ENCODE measurements around the gene TNNI3K.

The TNNI3K gene

DNA sequence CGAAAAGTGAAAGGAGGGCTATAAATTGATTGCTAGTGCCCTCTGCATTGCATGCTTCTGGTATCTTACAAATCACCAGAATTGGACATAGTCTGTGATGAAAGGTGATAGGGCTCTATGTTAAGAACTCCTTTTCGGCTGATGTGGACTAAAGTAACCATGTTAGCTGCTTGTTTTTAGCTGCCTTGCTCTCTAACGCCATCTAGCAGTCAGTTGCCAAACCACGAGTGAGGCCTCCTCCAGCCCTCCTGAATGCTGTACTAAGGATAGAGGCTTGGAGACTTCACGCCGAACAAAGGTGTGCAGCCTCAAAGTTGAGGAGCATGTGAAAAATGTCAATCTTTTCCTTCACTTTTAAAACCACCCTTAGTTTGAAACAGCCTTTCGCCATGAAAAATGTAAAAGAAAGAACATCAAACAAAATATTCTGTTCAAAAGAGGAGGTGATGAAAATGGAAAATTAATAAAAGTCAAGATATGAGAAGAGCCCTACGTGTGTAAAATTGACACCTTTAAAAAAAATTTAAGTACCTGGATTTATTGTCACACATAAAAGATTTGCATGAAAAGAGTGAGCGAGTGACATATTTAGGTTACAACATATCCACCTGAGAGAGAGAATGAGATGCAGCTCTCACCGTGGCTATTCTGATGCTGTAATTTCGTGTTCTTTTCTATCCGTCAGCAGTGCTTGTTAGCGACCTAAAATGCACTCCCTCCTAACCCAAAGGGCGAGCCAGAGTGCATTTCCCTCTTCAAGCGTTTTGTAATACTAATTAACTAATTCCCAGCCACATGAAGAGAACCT lies 269.1 kb downstream of the TNNI3K start:
- DNase-seq (ENCODE audit: low read depth) = no peak

DNA sequence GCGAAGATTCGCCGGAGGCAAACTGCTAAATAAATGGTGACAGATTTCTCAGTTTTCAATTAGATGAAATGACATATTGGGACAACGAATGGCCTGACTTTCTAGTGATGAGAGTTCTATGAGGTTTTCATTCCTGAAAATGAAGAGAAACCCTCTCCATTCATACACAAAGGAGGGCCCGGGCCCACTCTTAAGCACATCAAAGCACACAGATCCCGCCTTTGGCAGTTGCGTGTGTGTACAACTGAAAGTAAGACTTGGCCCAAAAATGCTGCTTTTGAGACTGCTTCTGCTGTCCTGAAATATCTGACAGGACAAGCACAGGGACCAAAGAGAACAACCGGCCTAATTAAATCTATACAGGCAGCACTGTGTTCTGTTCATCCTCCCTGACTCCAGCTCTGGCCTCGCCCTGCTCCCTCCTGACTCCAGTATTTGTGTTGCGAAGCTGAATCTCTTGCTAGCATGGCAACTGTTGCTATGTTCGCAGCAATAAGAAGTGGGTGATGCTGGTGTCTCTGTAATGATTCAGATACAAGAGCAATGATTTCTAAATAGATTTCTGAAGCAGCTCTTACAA lies 269.8 kb downstream of the TNNI3K start:
- no peak for DNase-seq (ENCODE audit: low read depth)

DNA sequence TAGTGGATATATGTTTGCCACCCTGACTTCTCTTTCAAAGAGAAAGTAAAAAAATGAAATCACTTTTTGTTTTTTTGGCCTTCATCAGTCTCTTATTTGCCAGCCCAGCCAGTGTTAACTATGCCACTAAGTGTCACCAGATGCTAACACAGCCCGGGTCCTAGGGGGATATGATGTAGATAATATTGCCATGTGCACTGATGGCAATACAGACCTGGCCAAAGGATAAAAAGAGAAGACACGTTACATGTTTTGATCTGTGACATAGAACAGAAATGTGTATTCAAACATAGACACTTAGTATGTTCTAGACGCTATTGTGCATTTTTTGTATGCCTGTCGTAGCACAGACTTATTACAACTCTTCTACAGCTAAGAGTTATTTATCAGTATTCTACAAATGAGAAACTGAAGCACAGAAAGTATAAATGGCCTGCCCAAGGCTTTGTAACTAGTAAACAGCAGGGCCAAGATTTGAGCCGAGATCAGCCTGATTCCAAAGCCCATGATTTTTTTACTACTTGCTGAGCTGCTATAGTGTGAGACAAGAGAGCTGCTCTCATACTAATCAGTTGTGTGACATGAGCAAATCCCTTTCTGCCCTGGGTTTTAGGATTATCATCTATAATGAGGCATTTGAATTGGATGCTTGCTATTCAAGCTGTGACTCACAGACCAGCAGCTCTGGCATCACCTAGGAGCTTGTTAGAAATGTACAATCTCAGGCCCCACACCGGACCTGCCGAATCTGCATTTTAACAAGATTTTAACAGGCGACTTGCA lies 270.9 kb downstream of the TNNI3K start:
- no peak for DNase-seq (ENCODE audit: low read depth)

DNA sequence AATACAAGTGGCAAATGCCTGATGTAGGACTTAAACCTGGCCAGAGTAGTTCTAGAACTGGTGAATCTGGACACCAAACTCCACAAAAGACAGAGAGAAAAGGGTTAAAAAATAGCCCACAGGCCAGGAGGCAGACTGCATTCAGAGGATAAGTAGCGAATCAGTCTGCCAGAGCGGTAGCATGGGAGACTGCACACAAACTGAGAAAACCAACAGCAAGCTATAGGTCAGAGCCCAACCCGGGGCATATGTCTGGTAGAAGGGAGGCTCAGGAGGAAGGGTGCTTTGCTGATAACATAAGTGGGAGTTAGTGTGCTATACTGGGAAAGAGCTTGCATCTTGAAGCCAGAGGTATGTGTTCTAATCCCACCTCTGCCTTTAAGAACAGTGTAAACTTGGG lies 273.3 kb downstream of the TNNI3K start:
- peak; percentile 14 for DNase-seq (ENCODE audit: low read depth)

DNA sequence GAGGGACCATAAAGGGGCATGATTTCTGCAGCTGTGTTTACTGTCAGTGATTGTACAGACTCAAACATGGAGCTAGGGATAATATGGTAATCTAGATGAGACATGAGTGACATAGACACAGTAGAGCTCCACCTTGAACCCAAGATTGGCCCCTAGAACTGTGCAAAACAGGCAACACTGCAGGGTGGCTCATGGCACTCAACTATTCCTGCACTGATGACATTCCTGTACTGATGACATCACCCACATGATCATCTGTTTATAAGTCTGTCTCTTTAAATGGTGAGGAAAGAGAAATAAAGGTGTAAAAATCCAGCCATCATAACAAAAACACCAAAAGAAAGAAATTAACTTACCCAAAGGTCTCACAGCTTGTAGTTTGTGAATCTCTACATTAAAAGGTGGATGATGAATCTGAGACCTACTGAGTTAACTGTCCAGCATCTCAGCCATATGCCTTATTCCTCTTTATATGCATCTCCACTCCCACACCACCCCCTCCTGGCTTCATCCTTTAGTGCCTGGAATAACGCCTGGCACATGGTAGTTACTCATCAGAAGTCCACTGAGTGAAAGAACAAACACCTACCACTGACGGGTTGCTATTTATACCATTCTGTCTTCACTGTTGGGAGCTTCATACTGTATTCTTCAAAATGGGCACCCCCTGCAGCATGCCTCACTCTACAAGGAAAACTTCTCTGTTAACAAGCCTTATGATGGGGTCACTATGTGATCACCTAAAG lies 277.2 kb downstream of the TNNI3K start, which contains the start of gene LRRC53:
Gene LRRC53, minus strand, starts transcription at position 442 of the 746 bp plus-strand sequence. CDS start 29,262 bp downstream, outside the sequence.
- DNase-seq (ENCODE audit: low read depth) = no peak

DNA sequence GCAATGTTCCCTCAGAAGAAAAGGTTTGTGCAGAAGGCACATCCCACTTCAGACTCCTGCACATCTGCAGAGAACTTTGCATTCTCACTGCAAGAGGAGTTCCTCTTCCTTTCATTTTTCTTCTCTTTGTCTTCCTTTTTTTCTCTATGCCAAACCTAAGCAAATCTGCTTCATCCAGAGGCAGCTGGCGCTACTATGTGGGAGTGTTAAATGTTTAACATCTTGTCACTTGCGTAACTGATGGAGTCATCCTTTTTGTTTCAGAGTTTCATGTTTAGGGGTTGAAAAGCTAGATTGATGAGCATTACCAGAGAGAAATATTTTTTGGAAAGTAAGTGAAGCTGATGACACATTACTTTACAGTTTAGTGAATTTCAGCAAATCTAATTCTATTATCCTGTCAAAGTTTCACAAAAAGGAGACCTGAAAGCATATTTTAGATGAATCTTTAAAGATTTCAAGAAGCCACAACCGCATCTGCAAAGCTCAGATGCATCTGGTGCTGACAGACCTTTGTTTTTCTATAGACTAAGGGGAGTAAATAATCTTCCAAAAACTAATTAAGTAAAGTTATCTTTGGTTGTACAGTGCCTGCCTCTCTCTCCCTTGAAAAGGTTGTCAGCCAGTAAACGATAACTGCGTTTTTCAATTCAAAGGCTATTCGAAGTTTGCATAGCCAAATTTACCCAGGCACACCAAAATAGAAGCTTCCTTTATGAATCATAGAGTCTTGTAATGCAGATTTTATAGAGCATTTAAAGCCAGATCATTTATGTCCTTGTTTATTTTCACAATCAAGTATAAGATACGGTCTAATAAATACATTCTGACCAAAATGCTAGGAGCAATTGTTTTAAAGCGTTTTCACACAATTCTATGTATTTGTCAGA lies 278.5 kb downstream of the TNNI3K start:
- no peak for DNase-seq (ENCODE audit: low read depth)

DNA sequence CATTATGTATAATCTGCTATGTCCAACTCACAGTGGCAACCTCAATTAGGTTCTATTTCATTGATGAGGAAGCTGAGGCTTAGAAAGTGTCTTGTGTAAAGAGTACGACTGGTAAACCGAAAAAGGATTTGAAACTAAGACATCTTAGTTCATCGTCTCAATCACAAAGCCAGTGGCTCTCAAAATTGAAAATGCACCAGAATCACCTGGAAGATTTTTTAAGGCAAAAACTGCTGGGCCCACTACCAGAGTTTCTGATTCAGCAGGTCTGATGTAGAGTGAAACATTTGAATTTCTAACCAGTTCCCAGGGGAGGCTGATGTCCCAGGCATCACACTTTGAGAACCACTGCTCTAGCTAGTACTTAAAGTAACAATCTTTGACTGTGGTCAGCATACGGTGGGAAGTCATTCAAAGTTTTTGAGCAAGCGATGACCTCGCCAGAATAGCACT lies 282.4 kb downstream of the TNNI3K start:
- DNase-seq (ENCODE audit: low read depth) = no peak

DNA sequence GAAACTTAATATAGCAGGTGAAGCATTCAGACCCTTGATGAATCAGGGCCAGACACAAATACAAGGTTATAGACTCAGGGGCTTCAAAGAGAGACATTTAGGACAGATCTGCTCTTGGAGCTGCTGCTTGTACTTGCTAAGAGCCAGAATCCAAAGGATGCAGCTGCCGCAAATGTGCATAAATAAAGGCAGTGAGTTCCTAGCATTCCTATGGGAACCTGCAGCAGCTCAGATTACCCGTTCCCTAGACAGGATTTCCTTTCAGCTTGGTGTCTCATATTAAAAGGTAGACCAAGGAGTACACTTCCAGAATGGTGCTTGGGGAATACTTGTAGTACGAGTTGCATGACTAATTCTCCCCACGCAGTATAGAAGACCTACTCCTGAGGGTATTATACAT lies 287.0 kb downstream of the TNNI3K start:
- DNase-seq (ENCODE audit: low read depth) = no peak

DNA sequence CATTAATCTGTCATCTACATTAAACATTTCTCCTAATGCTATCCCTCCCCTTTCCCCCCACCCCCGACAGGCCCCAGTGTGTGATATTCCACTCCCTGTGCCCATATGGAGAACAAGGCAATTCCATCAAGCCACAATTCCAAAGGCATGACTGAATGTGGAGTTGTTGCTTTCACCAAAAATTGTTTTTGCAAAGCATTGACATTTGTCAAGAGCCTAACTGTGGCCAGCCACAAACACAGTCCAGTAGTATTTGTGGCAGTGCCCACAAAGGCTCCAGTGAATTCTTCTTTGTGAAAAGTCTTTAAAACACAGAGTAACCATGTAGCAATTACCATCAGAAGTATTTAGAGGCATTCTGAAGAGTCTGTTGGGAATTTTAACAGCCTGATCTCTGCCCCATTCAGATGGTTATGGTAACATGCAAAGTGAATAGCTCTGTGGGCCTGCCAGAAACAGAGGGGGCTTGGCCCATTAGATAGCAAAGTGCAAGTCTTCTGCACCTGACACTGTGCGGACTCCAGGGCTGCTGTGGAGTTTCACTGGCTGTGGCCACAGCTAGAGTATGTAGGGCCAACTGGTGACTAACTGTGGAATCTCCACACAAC lies 288.8 kb downstream of the TNNI3K start:
- no peak for DNase-seq (ENCODE audit: low read depth)

DNA sequence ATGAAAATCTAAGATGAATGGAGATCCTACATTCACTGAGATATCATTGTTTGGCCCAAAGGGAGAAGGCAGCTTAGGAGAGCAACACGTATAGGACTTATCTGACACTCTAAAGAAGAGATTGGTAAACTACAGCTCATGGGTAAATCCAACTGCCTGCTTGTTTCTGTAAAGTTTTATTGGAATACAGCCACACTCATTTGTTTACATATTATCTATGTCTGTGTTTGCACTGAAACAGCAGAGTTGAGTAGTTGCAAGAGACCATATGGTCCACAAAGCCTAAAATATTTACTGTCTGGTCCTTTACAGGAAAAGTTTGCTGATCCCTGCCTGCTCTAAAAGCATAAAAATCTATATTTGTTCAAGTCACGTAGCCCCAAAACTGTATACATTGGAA lies 291.5 kb downstream of the TNNI3K start:
- DNase-seq (ENCODE audit: low read depth) = no peak

DNA sequence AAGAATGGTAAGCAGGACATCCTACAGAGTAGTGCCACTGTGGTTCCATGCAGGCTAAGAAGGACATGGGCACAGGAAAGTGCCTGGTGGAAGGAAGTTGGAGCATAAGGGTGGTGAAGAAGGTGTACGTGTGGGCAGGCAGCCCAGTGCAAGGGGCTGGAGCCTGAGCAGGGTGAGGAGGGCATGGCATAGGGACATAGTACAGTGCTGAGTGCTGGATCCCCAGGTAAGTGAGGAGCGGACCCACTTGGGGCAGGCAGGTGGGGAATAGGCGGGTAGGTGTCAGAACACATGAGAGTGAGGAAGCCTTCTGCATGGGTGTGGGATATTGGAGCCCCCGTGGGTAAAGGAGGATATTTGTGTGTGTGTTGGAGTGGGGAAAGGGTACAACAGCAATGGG lies 292.9 kb downstream of the TNNI3K start:
- no peak for DNase-seq (ENCODE audit: low read depth)

DNA sequence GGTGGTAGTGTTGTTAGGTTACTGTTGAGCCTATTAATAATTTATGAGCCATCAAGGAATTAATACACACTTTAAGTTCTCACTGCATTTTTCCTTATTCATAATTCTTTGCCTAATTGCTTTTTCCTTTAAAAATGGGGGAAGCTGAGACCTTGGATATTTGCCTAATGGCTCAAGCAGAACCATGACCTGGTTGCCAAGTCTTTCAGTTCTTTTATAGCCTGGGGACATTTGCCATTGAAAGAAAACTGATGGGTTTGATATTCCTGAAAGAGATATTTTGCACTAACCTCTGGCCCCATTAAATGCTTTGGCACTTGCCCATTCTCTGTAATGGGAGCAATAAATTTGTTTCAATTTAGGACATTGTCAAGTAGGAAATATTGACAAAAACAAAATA lies 295.7 kb downstream of the TNNI3K start:
- no peak for DNase-seq (ENCODE audit: low read depth)

DNA sequence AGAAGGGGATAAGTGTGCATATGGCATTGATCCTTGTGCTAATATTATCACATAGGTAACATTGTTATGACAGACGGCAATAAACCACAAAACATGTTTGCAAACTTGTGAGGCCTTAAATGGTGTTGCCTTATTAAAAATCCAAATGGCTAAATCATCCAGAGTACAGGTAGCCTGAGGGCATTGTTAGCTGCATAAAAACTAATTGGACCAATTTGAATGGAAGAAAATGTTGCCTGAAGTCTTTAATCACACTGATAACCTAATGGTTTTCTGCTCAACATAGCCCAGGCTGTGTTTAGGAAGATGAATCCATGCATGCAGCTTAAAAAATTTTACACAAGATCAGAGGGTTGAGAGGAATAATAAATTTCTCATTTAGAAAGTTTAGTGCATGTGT lies 296.6 kb downstream of the TNNI3K start:
- DNase-seq (ENCODE audit: low read depth) = no peak

DNA sequence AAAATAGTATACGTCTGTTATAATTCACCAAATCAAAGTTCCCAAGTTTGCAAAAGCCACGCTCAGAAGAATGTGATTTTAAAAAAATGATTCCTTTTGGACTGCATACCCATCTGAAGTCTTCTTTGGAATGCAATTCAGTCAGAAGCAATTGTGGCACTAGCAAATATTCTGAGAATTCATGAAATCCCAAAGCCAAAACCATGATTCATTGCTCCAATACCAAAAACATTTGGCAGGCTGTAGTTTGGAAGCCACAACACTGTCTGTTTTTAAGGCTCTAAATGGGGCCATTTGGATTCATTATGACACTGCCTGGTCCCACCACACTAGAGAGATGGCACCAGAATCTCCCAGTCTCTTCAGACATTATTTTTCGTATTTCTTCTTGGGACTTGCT lies 299.1 kb downstream of the TNNI3K start:
- no peak for DNase-seq (ENCODE audit: low read depth)

DNA sequence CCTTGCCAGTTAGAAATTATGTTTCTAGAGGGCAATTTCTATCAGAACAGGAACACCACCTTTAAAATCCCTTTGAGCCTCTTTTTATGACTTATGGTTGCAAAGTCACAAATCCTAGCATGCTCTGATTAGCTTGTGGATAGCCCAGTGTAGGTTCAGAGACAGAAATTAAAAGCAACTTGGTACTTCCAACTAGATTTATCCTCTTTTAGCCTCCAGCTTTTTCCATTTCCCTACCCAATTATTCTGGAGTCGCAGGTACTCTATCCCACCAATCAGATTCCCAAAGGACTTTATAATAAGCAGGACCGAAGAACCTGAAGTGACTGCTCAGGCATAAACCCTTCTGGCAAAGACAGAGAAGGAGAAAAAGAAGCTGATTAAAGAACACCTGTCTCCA lies 310.6 kb downstream of the TNNI3K start:
- DNase-seq (ENCODE audit: low read depth) = no peak

DNA sequence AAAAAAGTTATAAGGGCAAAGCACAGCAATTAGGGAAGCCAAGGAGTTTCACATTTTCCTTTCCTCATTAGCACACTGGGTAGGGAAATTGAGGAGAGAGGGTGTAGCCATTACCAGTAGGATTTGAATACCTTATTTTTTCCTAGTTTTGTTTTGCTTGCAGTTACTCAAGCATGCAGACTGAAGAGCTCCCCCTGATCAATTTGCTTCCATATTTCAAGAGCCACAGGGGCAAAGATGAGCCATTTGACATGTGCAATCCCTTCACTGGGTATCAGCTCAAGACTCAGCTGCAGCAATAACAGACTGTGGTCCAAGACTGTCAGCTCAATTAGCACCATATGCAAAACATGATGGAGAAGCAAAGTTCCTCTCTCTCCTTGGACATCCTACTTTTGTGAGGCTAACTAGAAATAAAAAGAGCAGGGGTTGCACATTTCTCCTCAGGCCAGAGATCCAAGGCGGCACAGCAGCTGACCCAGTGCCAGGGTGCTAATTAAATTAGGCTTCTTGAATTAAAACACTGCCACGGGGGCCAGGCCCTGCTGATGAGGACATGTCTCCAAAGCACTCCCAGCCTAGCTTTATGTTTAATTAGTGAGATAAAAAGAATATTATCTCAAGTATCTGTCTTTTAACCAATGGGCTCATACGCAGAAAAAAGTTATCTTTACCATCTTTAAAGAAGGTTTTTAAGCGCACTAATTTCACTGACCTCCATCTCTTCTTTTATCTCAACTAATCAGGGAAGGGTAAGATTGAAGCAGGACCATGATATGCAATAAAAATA lies 314.0 kb downstream of the TNNI3K start:
- DNase-seq (ENCODE audit: low read depth) = no peak

DNA sequence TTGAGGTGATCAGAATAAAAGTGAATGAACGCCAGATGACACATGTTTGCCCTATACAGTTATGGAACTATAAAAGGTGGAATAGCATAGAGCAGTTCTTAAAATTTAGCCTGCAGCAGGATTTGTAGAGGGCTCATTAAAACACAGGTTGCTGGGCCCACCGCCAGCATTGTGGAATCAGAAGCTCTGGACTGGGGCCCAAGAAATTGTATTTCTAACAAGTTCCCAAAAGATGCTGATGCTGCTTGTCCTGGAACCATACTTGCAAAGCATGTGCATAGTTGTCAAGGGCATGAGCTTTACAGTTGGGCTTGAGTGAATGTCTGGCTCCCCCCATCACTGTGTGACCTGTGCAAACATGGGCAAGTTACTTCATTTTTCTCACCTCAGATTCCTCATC lies 314.7 kb downstream of the TNNI3K start:
- DNase-seq (ENCODE audit: low read depth) = no peak

DNA sequence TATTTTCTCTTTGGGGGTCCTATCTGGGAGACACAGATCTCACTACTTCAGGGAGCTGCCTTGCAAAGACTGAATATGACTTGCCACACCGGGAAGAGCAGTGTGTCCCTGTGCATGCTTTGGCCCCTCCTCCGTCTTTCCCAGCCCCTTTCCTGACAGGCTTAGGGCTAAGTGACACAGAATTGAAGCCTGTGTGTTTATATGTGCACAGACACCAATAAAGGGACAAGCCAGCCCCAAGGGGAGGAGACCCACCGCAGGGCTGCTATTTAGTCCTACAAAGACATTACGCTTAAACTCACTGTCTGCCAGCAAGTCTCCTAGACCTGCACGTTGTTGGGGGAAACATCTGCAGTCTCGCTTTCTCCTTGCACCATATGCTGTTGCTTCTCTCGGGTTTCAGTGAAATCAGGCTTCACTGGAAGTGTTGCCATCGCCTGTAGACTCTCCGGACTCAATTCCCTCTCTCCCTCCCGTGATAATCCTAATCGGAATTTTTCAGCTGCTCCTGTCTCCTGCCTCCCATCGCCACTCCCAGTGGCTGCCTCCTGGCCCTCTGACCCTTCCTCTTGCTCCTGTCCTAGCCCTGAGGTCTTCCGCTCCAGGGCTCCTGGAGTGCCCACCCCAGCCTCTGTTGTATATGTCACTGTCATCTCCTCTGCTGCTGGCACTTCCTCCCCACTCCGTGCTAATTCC lies 335.8 kb downstream of the TNNI3K start:
- no peak for DNase-seq (ENCODE audit: low read depth)

DNA sequence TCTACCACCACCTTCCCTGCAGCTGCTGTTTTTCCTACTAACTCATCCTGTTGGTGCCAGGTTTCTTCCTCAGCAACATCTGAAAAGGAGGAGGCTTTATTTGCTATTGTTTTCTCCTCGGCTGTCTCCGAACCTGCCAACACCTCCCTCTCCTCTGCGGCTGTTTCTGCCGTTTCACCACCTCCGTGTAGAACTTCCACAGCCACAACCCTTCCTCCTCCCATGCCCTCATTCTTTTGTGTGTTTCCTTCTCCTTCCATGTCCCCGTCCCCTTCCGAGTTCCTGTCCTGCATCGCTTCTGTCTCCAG lies 336.3 kb downstream of the TNNI3K start:
- no peak for DNase-seq (ENCODE audit: low read depth)

DNA sequence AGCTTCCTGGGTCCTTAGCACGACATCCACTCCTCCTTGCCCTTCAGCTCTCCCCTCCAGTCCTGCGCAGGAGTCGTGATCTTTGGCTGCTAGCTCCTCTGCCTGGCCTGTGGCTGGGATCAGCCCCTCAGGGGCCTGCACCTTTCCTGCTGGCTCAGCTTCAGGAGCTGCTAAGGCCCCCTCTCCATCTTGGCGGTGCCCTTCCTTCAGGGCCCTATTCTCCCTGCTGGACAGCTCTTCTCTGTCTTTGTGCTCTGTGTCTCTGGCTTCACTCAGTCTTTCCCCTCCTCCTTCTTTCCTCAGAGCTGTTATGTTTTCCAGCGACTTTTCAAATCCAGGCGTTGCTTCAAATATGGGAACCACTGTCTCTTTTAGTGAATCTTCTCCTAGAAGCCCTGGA lies 336.7 kb downstream of the TNNI3K start:
- DNase-seq (ENCODE audit: low read depth) = no peak
